Measurements from ENCODE around the gene BTBD6. TPM values are rescaled to one million over a fixed set of nuclear protein-coding genes. Genes with fewer than 3 reads are reported as not detected.

The BTBD6 gene
- total and polyA plus RNA-seq, 2 donors (not counting 3 experiments of a cell fraction or from before 2014, with no cell fraction given): 63.1 to 65.0 TPM

GRCh38 chr14:105299654-105300541 lies 51.6 kb downstream of the BTBD6 start:
- H3K9ac ChIP-seq (replicated peaks; ENCODE audit: extremely low read depth, insufficient read depth, low read length): peak overlapping the region; percentile 90
- peak overlapping the region; percentile 70 for H2AFZ ChIP-seq (ENCODE audit: low read depth, low read length)
- peaks cover 10% of the 10 kb centered on the region for H3K4me1 ChIP-seq (ENCODE audit: control insufficient read depth, extremely low read depth, insufficient read depth, low read length)
- H3K27me3 ChIP-seq (ENCODE audit: control insufficient read depth in 2 of 2, insufficient read depth in 2 of 2, low read length in 2 of 2): no peaks in the 10 kb centered on the region
- DNase-seq (ENCODE audit: low read depth, low spot score) (peak; percentile 14), FAIRE-seq (peak; percentile 33)
- H4K20me1 ChIP-seq (replicated peaks; ENCODE audit: control insufficient read depth, extremely low read depth, insufficient read depth, low read length): no peaks in the 10 kb centered on the region
- dilution Hi-C loops (cut with MboI; ENCODE audit: extremely low pct_ligation_motif_present, low sequenced_read_pairs): no loop called here
- peak overlapping the region; percentile 14 to 79 (median 54) for H3K4me3 ChIP-seq (replicated peaks in 1 of 3; ENCODE audit: insufficient read depth in 1 of 3, low read depth in 1 of 3, low read length in 3 of 3)
- intact Hi-C loops (cut with micrococcal nuclease): loop anchor here (2.0 to 10.0 kb wide), 6 partner anchors 53 to 323 kb away; partner anchors contain the start of genes AHNAK2, BTBD6, MTA1 and TEDC1
- BruUV-seq (replicated peaks): no TSS peak
- H3K4me2 ChIP-seq (ENCODE audit: insufficient read depth, low read length): peak overlapping the region; percentile 56
- no peaks in the 10 kb centered on the region for H3K9me3 ChIP-seq (replicated peaks; ENCODE audit: control insufficient read depth, insufficient read depth, low read length)
- peak overlapping the region; percentile 62 for H3K27ac ChIP-seq (ENCODE audit: insufficient read depth, low read depth, low read length)
- H3K79me2 ChIP-seq (ENCODE audit: control insufficient read depth, insufficient read depth, low read length): peaks cover 30% of the 10 kb centered on the region
- no peak for TF ChIP-seq FOS (IDR thresholded peaks at IDR 0.05; ENCODE audit: borderline replicate concordance, insufficient read depth, low read length)
- no peak for TF ChIP-seq POLR2A (IDR thresholded peaks at IDR 0.05; ENCODE audit: low read depth, low read length)
- no peak for TF ChIP-seq GATA2 (IDR thresholded peaks at IDR 0.05; ENCODE audit: insufficient read depth, insufficient read length, low read depth, low read length)
- no peak for TF ChIP-seq POLR2AphosphoS5 (IDR thresholded peaks at IDR 0.05; ENCODE audit: insufficient read depth, low read depth, low read length)
- no peak for TF ChIP-seq EZH2 (IDR thresholded peaks at IDR 0.05; ENCODE audit: borderline replicate concordance, low read depth, low read length, severe bottlenecking)
- no peak for TF ChIP-seq CTCF (IDR thresholded peaks at IDR 0.05; ENCODE audit: extremely low read depth in 1 of 2, insufficient read depth in 1 of 2, low read depth in 1 of 2, low read length in 2 of 2)
- CTCF ChIA-PET: interaction anchor here (0.7 to 3.8 kb wide), 3 partner anchors 7 to 52 kb away, joined by 3 to 22 read pairs (median 3); no protein-coding TSS in a partner anchor
- no peaks in the 10 kb centered on the region for H3K9me1 ChIP-seq (replicated peaks; ENCODE audit: control insufficient read depth, extremely low read depth, insufficient read depth, low read length)
- no peaks in the 10 kb centered on the region for H3K36me3 ChIP-seq (ENCODE audit: control insufficient read depth in 2 of 2, extremely low read depth in 1 of 2, insufficient read depth in 2 of 2, low read length in 2 of 2)
- POLR2A ChIA-PET: interaction anchor here (1.2 kb wide), 1 partner anchor 14 kb away, joined by 3 read pairs; the partner anchor contains the start of gene PACS2

Other genes starting within 250 kb of the BTBD6 start
- gene CDCA4, start 227.4 kb upstream of the BTBD6 start, total RNA-seq: 44.5 and 46.3 TPM in 2 replicates
- gene CDCA4, start 227.4 kb upstream of the BTBD6 start, polyA plus RNA-seq: 29.9 and 35.5 TPM in 2 replicates
- gene GPR132, start 183.1 kb upstream of the BTBD6 start, total RNA-seq: not detected in 2 replicates
- gene GPR132, start 183.1 kb upstream of the BTBD6 start, polyA plus RNA-seq: not detected in 2 replicates
- 128 and 139 TPM in 2 replicates for gene JAG2, start 79.8 kb upstream of the BTBD6 start, total RNA-seq
- gene JAG2, start 79.8 kb upstream of the BTBD6 start, polyA plus RNA-seq: 80.7 and 105 TPM in 2 replicates
- 97.7 and 104 TPM in 2 replicates for gene NUDT14, start 67.2 kb upstream of the BTBD6 start, total RNA-seq
- 103 and 129 TPM in 2 replicates for gene NUDT14, start 67.2 kb upstream of the BTBD6 start, polyA plus RNA-seq
- 37.9 and 47.2 TPM in 2 replicates for gene BRF1, start 52.5 kb downstream of the BTBD6 start, total RNA-seq
- 18.6 and 19.0 TPM in 2 replicates for gene BRF1, start 52.5 kb downstream of the BTBD6 start, polyA plus RNA-seq
- gene PACS2, start 66.2 kb downstream of the BTBD6 start, total RNA-seq: 80.1 and 86.3 TPM in 2 replicates
- 52.6 and 52.7 TPM in 2 replicates for gene PACS2, start 66.2 kb downstream of the BTBD6 start, polyA plus RNA-seq
- 1.1 and 2.1 TPM in 2 replicates for gene TEX22, start 150.0 kb downstream of the BTBD6 start, total RNA-seq
- 0.06 and 0.22 TPM in 2 replicates for gene TEX22, start 150.0 kb downstream of the BTBD6 start, polyA plus RNA-seq
- gene MTA1, start 171.3 kb downstream of the BTBD6 start, total RNA-seq: 158 and 167 TPM in 2 replicates
- gene MTA1, start 171.3 kb downstream of the BTBD6 start, polyA plus RNA-seq: 85.2 and 97.2 TPM in 2 replicates
- gene CRIP2, start 226.3 kb downstream of the BTBD6 start, total RNA-seq: 322 and 361 TPM in 2 replicates
- gene CRIP2, start 226.3 kb downstream of the BTBD6 start, polyA plus RNA-seq: 954 and 1,384 TPM in 2 replicates
- 4.8 and 8.1 TPM in 2 replicates for gene CRIP1, start 238.4 kb downstream of the BTBD6 start, total RNA-seq
- gene CRIP1, start 238.4 kb downstream of the BTBD6 start, polyA plus RNA-seq: 3.0 and 3.1 TPM in 2 replicates
- gene TEDC1, start 242.7 kb downstream of the BTBD6 start, total RNA-seq: 25.3 and 29.9 TPM in 2 replicates
- gene TEDC1, start 242.7 kb downstream of the BTBD6 start, polyA plus RNA-seq: 16.5 and 16.8 TPM in 2 replicates